Progenitor cell of endocrine pancreas (in vitro differentiated cells): Measurements from ENCODE around the gene HSD11B1L. TPM values are rescaled to one million over a fixed set of nuclear protein-coding genes. Genes with fewer than 3 reads are reported as not detected.

Source experiments
- DNase-seq: peaks from one replicate; pipeline ENCODE4 v3.0.0; 2021; ENCODE audit warnings: low spot score; ENCODE audit not compliant: unreplicated experiment
- H3K27ac Mint-ChIP-seq: 2 replicates; pipeline ENCODE4 v1.8.0; 2021; ENCODE audit warnings: mild to moderate bottlenecking, moderate library complexity, mixed read lengths
- H3K27me3 Mint-ChIP-seq: 2 replicates; pipeline ENCODE4 v1.8.0; 2021; ENCODE audit warnings: mixed read lengths
- H3K36me3 Mint-ChIP-seq: 2 replicates; pipeline ENCODE4 v1.8.0; 2022; ENCODE audit warnings: mixed read lengths; ENCODE audit not compliant: insufficient read depth
- H3K4me1 Mint-ChIP-seq: 2 replicates; pipeline ENCODE4 v1.8.0; 2021; ENCODE audit warnings: low read depth, mixed read lengths
- H3K4me3 Mint-ChIP-seq: 2 replicates; pipeline ENCODE4 v1.8.0; 2021; ENCODE audit warnings: low read depth, mild to moderate bottlenecking, moderate library complexity, mixed read lengths
- H3K9me3 Mint-ChIP-seq: 2 replicates; pipeline ENCODE4 v1.8.0; 2021; ENCODE audit warnings: low read depth, mixed read lengths
- CTCF ChIP-seq: fragments of 200-600 bp; sonication (generic); IDR thresholded peaks from one replicate; pipeline ENCODE4 v1.5.0; 2021; ENCODE audit warnings: antibody characterized with exemption, mild to moderate bottlenecking; ENCODE audit not compliant: unreplicated experiment
- total RNA-seq: library from RNA; stranded (reverse); gene quantifications from 2 replicates; pipeline ENCODE4 v1.2.1, GENCODE V29; 2021

Gene HSD11B1L
- total RNA-seq, 1 donor from 2014 or later: 20.1 TPM

- peaks cover 36% of the 10 kb centered on the region for H3K36me3 Mint-ChIP-seq
- no peaks in the 10 kb centered on the region for H3K27me3 Mint-ChIP-seq
Observed at GRCh38 chr19:5654931-5655330, 25.9 kb upstream of the HSD11B1L start.

GRCh38 chr19:5655412-5655811 is 25.4 kb upstream of the HSD11B1L start:
- no peak overlapping the region for H3K4me3 Mint-ChIP-seq
- TF ChIP-seq CTCF: no peak
- H3K9me3 Mint-ChIP-seq: no peaks in the 10 kb centered on the region
- peaks cover 34% of the 10 kb centered on the region for H3K36me3 Mint-ChIP-seq
- H3K4me1 Mint-ChIP-seq: no peaks in the 10 kb centered on the region
- no peak overlapping the region for H3K27ac Mint-ChIP-seq
- DNase-seq: no peak
- H3K27me3 Mint-ChIP-seq: no peaks in the 10 kb centered on the region

More at GRCh38 chr19:5654931-5655330, 25.9 kb upstream of the HSD11B1L start:
- Mint-ChIP-seq H3K4me1 (no peaks in the 10 kb centered on the region), H3K27ac (peak overlapping the region; percentile 81), H3K9me3 (no peaks in the 10 kb centered on the region), H3K4me3 (no peak overlapping the region)
- no peak for DNase-seq
- TF ChIP-seq CTCF: no peak

GRCh38 chr19:5661483-5661882 is 19.3 kb upstream of the HSD11B1L start:
- TF ChIP-seq CTCF: no peak
- no peaks in the 10 kb centered on the region for H3K9me3 Mint-ChIP-seq
- peak overlapping the region; percentile 77 for H3K27ac Mint-ChIP-seq
- H3K4me3 Mint-ChIP-seq: no peak overlapping the region
- H3K27me3 Mint-ChIP-seq: no peaks in the 10 kb centered on the region
- DNase-seq: no peak
- H3K36me3 Mint-ChIP-seq: peaks cover 30% of the 10 kb centered on the region
- H3K4me1 Mint-ChIP-seq: no peaks in the 10 kb centered on the region

- Mint-ChIP-seq H3K4me1 (no peaks in the 10 kb centered on the region), H3K27me3 (no peaks in the 10 kb centered on the region), H3K27ac (no peak overlapping the region), H3K36me3 (peaks cover 30% of the 10 kb centered on the region), H3K9me3 (no peaks in the 10 kb centered on the region), H3K4me3 (no peak overlapping the region)
- DNase-seq: no peak
- TF ChIP-seq CTCF: no peak
Observed at GRCh38 chr19:5663904-5664303, 16.9 kb upstream of the HSD11B1L start.

GRCh38 chr19:5664515-5664914 is 16.3 kb upstream of the HSD11B1L start:
- Mint-ChIP-seq H3K27me3 (no peaks in the 10 kb centered on the region), H3K9me3 (no peaks in the 10 kb centered on the region), H3K36me3 (peaks cover 31% of the 10 kb centered on the region), H3K27ac (peak overlapping the region; percentile 75), H3K4me1 (no peaks in the 10 kb centered on the region), H3K4me3 (no peak overlapping the region)
- no peak for TF ChIP-seq CTCF
- no peak for DNase-seq
